HEK293 (cell line): Measurements from ENCODE around the gene PHF5A.
A peak's percentile ranks its signal among the peaks of the same experiment; 100 is the strongest.

Experiments used
- GLIS1 ChIP-seq: fragments of 450-650 bp; formaldehyde crosslinking; IDR thresholded peaks from 2 replicates; pipeline ENCODE4 v1.5.1; 2016; ENCODE audit warnings: missing biosample characterization, missing genetic modification characterization
- KLF10 ChIP-seq: fragments of 450-650 bp; IDR thresholded peaks from 2 replicates; pipeline ENCODE4 v1.5.1; 2018; ENCODE audit warnings: missing biosample characterization, mild to moderate bottlenecking, missing genetic modification characterization
- MEIS1 ChIP-seq: sonication (generic); formaldehyde crosslinking; IDR thresholded peaks from 2 replicates; pipeline ENCODE4 v1.8.1; 2022; ENCODE audit warnings: missing genetic modification reagents, mild to moderate bottlenecking, borderline replicate concordance
- OSR2 ChIP-seq: fragments of 450-650 bp; formaldehyde crosslinking; IDR thresholded peaks from 2 replicates; pipeline ENCODE4 v1.5.1; 2016; ENCODE audit warnings: missing biosample characterization, missing genetic modification characterization
- OVOL3 ChIP-seq: fragments of 450-650 bp; formaldehyde crosslinking; IDR thresholded peaks from 2 replicates; pipeline ENCODE4 v1.5.1; 2016; ENCODE audit warnings: missing biosample characterization, missing genetic modification characterization
- WT1 ChIP-seq: fragments of 450-650 bp; formaldehyde crosslinking; IDR thresholded peaks from 2 replicates; pipeline ENCODE4 v1.5.1; 2016; ENCODE audit warnings: missing biosample characterization, missing genetic modification characterization
- ZBTB1 ChIP-seq: fragments of 450-650 bp; formaldehyde crosslinking; IDR thresholded peaks from 2 replicates; pipeline ENCODE4 v1.5.1; 2016; ENCODE audit warnings: missing biosample characterization, missing genetic modification characterization
- ZBTB20 ChIP-seq: fragments of 450-650 bp; formaldehyde crosslinking; IDR thresholded peaks from 2 replicates; pipeline ENCODE4 v1.5.1; 2016; ENCODE audit warnings: missing biosample characterization, missing genetic modification characterization
- ZIC2 ChIP-seq: fragments of 450-650 bp; formaldehyde crosslinking; IDR thresholded peaks from 2 replicates; pipeline ENCODE4 v1.5.1; 2016; ENCODE audit warnings: missing biosample characterization, missing genetic modification characterization
- ZNF10 ChIP-seq: fragments of 450-650 bp; formaldehyde crosslinking; IDR thresholded peaks from 2 replicates; pipeline ENCODE4 v1.5.1; 2017; ENCODE audit warnings: missing biosample characterization, missing genetic modification characterization
- ZNF112 ChIP-seq: fragments of 450-650 bp; formaldehyde crosslinking; IDR thresholded peaks from 2 replicates; pipeline ENCODE4 v1.5.0; 2017; ENCODE audit warnings: missing biosample characterization, missing genetic modification characterization
- ZNF175 ChIP-seq: fragments of 450-650 bp; formaldehyde crosslinking; IDR thresholded peaks from 2 replicates; pipeline ENCODE4 v1.5.1; 2016; ENCODE audit warnings: missing biosample characterization, missing genetic modification characterization
- ZNF221 ChIP-seq: fragments of 450-650 bp; formaldehyde crosslinking; IDR thresholded peaks from 2 replicates; pipeline ENCODE4 v1.5.1; 2017; ENCODE audit warnings: missing biosample characterization, missing genetic modification characterization, borderline replicate concordance
- ZNF266 ChIP-seq: fragments of 450-650 bp; formaldehyde crosslinking; IDR thresholded peaks from 2 replicates; pipeline ENCODE4 v1.5.1; 2016; ENCODE audit warnings: missing biosample characterization, missing genetic modification characterization, low read depth
- ZNF274 ChIP-seq, 2 experiments: fragments of 200-500 bp in 1 of 2; fragments of 450-650 bp in 1 of 2; sonication (Bioruptor generic) in 1 of 2; formaldehyde crosslinking in 1 of 2; IDR thresholded peaks; 2 replicates each; pipeline versions ENCODE4 v1.5.1 to v1.6.1; 2014 to 2016; ENCODE audit warnings: borderline replicate concordance in 1 of 2, inconsistent platforms in 1 of 2, low read length in 1 of 2, missing biosample characterization in 1 of 2, missing genetic modification characterization in 1 of 2
- ZNF292 ChIP-seq: fragments of 450-650 bp; formaldehyde crosslinking; IDR thresholded peaks from 2 replicates; pipeline ENCODE4 v1.5.1; 2016; ENCODE audit warnings: low read depth, missing biosample characterization, missing genetic modification characterization, borderline replicate concordance
- ZNF311 ChIP-seq: fragments of 450-650 bp; formaldehyde crosslinking; IDR thresholded peaks from 2 replicates; pipeline ENCODE4 v1.5.1; 2017; ENCODE audit warnings: missing biosample characterization, missing genetic modification characterization, borderline replicate concordance
- ZNF510 ChIP-seq: fragments of 450-650 bp; formaldehyde crosslinking; IDR thresholded peaks from 2 replicates; pipeline ENCODE4 v1.5.1; 2018; ENCODE audit warnings: mild to moderate bottlenecking, missing genetic modification characterization, missing biosample characterization; ENCODE audit not compliant: insufficient replicate concordance
- ZNF654 ChIP-seq: fragments of 450-650 bp; formaldehyde crosslinking; IDR thresholded peaks from 2 replicates; pipeline ENCODE4 v1.5.1; 2016; ENCODE audit warnings: low read depth, missing biosample characterization, missing genetic modification characterization
- ZNF664 ChIP-seq: fragments of 450-650 bp; formaldehyde crosslinking; IDR thresholded peaks from 2 replicates; pipeline ENCODE4 v1.5.1; 2016; ENCODE audit warnings: missing biosample characterization, missing genetic modification characterization
- ZNF830 ChIP-seq: fragments of 450-650 bp; IDR thresholded peaks from 2 replicates; pipeline ENCODE4 v1.5.0; 2018; ENCODE audit warnings: missing biosample characterization, missing genetic modification characterization, low read depth, mild to moderate bottlenecking, moderate library complexity
- ZXDB ChIP-seq: fragments of 450-650 bp; formaldehyde crosslinking; IDR thresholded peaks from 2 replicates; pipeline ENCODE4 v1.5.1; 2016; ENCODE audit warnings: missing biosample characterization, missing genetic modification characterization
- TF ChIP-seq, protein P1 (sequence below): fragments of 450-650 bp; formaldehyde crosslinking; IDR thresholded peaks from 2 replicates; pipeline ENCODE4 v1.5.1; 2016; ENCODE audit warnings: missing biosample characterization, missing genetic modification characterization
- TF ChIP-seq, protein P2 (sequence below): fragments of 450-650 bp; formaldehyde crosslinking; IDR thresholded peaks from 2 replicates; pipeline ENCODE4 v1.5.1; 2016; ENCODE audit warnings: missing biosample characterization, missing genetic modification characterization
- TF ChIP-seq, protein P3 (sequence below): fragments of 450-650 bp; formaldehyde crosslinking; IDR thresholded peaks from 2 replicates; pipeline ENCODE4 v1.5.1; 2016; ENCODE audit warnings: missing biosample characterization, missing genetic modification characterization
- TF ChIP-seq, protein P4 (sequence below): fragments of 450-650 bp; formaldehyde crosslinking; IDR thresholded peaks from 2 replicates; pipeline ENCODE4 v1.5.1; 2016; ENCODE audit warnings: missing biosample characterization, missing genetic modification characterization
- TF ChIP-seq, protein P5 (sequence below): fragments of 450-650 bp; formaldehyde crosslinking; IDR thresholded peaks from 2 replicates; pipeline ENCODE4 v1.5.1; 2016; ENCODE audit warnings: missing biosample characterization, missing genetic modification characterization

PHF5A gene

DNA sequence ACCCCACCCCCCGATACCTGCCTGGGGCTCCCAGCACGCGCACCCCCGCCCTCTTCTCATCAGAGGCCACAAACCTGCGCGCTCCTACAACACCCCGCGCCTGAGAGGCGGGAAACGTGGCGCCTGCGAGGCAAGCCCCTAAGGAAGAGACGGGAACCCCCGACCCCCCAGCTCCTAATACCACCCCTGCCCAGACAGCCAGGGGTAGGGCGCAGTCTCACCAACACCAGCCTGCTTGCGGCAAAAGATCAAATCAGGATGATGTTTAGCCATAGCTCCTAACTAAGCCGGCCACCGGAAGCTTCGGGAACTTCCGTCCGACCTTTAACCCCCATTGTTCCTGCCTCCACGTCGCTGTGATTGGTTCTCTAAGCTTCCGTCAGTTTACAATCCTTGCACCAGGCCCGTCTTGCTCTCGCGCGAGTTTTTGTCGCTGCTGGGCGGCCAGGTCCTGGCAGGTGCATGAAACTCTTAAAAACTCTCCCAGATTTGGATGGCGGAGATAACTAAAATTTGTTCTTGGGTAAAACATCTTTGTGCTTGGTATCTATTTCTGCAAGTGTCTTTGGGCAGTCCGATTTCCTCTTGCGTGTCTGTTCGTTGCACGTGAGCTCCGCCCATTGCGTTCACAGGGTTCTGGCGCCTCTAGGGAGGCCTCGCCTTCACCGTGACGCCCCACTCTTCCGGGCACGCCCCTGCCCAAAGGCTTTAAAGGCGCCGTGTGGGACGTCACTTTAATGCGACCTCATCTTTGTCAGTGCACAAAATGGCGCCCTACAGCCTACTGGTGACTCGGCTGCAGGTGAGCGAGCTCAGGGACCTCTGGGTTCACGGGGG, at the start of gene PHF5A, which contains the start of gene ACO2 (continued):
- TF ChIP-seq ZNF10 (tag by site-specific recombination) (peak; percentile 80; the same call in 1 of the 2 replicates), ZNF664 (tag by site-specific recombination) (no peak), ZNF274 (IDR thresholded peaks at IDR 0.05; ENCODE audit: low read length) (no peak), ZNF274 (tag by site-specific recombination; IDR thresholded peaks at IDR 0.05; ENCODE audit: borderline replicate concordance) (no peak), ZIC2 (peak; percentile 66; the same call in 1 of the 2 replicates), ZBTB20 (tag by site-specific recombination) (no peak; the same call in 1 of the 2 replicates), OVOL3 (no peak), ZNF654 (tag by site-specific recombination) (no peak), ZNF830 (tag by site-specific recombination) (no peak), ZNF292 (tag by site-specific recombination) (no peak), ZNF112 (no peak), ZXDB (tag by site-specific recombination) (peak; percentile 96), ZNF221 (tag by site-specific recombination) (no peak), ZNF175 (tag by site-specific recombination) (no peak), MEIS1 (CRISPR knock-in tag) (no peak), OSR2 (tag by site-specific recombination) (0 out of 2 replicates have a peak, but pooled peaks have one; percentile 39), ZNF266 (tag by site-specific recombination) (no peak), WT1 (tag by site-specific recombination) (peak; percentile 81), GLIS1 (tag by site-specific recombination) (peak; percentile 67), ZNF510 (no peak), KLF10 (tag by site-specific recombination) (peak; percentile 87), ZBTB1 (tag by site-specific recombination) (no peak), ZNF311 (tag by site-specific recombination) (no peak)
- TF ChIP-seq, protein P1, sequence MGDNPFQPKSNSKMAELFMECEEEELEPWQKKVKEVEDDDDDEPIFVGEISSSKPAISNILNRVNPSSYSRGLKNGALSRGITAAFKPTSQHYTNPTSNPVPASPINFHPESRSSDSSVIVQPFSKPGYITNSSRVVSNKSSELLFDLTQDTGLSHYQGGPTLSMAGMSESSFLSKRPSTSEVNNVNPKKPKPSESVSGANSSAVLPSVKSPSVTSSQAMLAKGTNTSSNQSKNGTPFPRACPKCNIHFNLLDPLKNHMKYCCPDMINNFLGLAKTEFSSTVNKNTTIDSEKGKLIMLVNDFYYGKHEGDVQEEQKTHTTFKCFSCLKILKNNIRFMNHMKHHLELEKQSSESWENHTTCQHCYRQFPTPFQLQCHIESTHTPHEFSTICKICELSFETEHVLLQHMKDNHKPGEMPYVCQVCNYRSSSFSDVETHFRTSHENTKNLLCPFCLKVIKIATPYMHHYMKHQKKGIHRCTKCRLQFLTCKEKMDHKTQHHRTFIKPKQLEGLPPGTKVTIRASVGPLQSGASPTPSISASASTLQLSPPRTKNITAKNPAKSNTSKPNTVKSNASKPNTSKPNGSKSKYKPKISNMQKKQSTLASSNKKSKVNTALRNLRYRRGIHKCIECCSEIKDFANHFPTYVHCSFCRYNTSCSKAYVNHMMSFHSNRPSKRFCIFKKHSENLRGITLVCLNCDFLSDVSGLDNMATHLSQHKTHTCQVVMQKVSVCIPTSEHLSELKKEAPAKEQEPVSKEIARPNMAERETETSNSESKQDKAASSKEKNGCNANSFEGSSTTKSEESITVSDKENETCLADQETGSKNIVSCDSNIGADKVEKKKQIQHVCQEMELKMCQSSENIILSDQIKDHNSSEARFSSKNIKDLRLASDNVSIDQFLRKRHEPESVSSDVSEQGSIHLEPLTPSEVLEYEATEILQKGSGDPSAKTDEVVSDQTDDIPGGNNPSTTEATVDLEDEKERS (tag by site-specific recombination), result no peak
- TF ChIP-seq, protein P2, sequence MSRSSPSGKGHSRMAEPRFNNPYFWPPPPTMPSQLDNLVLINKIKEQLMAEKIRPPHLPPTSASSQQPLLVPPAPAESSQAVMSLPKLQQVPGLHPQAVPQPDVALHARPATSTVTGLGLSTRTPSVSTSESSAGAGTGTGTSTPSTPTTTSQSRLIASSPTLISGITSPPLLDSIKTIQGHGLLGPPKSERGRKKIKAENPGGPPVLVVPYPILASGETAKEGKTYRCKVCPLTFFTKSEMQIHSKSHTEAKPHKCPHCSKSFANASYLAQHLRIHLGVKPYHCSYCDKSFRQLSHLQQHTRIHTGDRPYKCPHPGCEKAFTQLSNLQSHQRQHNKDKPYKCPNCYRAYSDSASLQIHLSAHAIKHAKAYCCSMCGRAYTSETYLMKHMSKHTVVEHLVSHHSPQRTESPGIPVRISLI (tag by site-specific recombination), result no peak
- TF ChIP-seq, protein P3, sequence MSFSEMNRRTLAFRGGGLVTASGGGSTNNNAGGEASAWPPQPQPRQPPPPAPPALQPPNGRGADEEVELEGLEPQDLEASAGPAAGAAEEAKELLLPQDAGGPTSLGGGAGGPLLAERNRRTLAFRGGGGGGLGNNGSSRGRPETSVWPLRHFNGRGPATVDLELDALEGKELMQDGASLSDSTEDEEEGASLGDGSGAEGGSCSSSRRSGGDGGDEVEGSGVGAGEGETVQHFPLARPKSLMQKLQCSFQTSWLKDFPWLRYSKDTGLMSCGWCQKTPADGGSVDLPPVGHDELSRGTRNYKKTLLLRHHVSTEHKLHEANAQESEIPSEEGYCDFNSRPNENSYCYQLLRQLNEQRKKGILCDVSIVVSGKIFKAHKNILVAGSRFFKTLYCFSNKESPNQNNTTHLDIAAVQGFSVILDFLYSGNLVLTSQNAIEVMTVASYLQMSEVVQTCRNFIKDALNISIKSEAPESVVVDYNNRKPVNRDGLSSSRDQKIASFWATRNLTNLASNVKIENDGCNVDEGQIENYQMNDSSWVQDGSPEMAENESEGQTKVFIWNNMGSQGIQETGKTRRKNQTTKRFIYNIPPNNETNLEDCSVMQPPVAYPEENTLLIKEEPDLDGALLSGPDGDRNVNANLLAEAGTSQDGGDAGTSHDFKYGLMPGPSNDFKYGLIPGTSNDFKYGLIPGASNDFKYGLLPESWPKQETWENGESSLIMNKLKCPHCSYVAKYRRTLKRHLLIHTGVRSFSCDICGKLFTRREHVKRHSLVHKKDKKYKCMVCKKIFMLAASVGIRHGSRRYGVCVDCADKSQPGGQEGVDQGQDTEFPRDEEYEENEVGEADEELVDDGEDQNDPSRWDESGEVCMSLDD (tag by site-specific recombination), result peak; percentile 73
- TF ChIP-seq, protein P4, sequence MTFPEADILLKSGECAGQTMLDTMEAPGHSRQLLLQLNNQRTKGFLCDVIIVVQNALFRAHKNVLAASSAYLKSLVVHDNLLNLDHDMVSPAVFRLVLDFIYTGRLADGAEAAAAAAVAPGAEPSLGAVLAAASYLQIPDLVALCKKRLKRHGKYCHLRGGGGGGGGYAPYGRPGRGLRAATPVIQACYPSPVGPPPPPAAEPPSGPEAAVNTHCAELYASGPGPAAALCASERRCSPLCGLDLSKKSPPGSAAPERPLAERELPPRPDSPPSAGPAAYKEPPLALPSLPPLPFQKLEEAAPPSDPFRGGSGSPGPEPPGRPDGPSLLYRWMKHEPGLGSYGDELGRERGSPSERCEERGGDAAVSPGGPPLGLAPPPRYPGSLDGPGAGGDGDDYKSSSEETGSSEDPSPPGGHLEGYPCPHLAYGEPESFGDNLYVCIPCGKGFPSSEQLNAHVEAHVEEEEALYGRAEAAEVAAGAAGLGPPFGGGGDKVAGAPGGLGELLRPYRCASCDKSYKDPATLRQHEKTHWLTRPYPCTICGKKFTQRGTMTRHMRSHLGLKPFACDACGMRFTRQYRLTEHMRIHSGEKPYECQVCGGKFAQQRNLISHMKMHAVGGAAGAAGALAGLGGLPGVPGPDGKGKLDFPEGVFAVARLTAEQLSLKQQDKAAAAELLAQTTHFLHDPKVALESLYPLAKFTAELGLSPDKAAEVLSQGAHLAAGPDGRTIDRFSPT (tag by site-specific recombination), result no peak
- TF ChIP-seq, protein P5, sequence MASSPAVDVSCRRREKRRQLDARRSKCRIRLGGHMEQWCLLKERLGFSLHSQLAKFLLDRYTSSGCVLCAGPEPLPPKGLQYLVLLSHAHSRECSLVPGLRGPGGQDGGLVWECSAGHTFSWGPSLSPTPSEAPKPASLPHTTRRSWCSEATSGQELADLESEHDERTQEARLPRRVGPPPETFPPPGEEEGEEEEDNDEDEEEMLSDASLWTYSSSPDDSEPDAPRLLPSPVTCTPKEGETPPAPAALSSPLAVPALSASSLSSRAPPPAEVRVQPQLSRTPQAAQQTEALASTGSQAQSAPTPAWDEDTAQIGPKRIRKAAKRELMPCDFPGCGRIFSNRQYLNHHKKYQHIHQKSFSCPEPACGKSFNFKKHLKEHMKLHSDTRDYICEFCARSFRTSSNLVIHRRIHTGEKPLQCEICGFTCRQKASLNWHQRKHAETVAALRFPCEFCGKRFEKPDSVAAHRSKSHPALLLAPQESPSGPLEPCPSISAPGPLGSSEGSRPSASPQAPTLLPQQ (tag by site-specific recombination), result peak; percentile 81
